ENCODE results near the gene ZSCAN5B.

ZSCAN5B gene

DNA sequence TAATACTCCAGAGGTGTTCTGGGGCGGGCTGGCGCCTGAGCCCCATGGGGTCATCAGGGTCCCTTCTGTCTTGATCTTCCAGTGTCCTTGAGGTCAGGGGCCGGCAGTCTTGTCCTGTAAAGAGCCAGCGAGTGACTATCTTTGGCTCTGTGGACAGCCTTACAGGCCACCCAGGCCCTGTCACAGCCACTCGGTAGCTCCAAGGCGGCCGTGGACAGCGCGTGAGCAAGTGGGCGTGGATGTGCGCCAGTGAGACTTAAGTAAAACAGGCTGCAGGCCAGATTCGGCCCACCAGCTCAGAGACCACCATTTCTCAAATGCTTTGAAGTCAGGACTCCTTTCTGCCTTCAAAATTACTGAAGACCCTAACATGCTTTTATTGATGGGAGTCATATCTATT, 52.8 kb downstream of the ZSCAN5B start:
- Histone ChIP-seq H3K9me3 (ENCODE audit: control insufficient read depth, insufficient read depth, low read length) (no peaks in the 10 kb centered on the region), H3K4me1 (ENCODE audit: control insufficient read depth, insufficient read depth, low read length) (peaks cover 13% of the 10 kb centered on the region), H3K9ac (ENCODE audit: low read depth, low read length) (no peak overlapping the region), H3K27ac (ENCODE audit: low read depth, low read length) (no peak overlapping the region), H3K27me3 (ENCODE audit: control insufficient read depth, insufficient read depth, low read length) (no peaks in the 10 kb centered on the region), H3K36me3 (ENCODE audit: control insufficient read depth, insufficient read depth, low read length) (peaks cover 26% of the 10 kb centered on the region), H3K4me3 (ENCODE audit: low read depth, low read length) (no peak overlapping the region)

DNA sequence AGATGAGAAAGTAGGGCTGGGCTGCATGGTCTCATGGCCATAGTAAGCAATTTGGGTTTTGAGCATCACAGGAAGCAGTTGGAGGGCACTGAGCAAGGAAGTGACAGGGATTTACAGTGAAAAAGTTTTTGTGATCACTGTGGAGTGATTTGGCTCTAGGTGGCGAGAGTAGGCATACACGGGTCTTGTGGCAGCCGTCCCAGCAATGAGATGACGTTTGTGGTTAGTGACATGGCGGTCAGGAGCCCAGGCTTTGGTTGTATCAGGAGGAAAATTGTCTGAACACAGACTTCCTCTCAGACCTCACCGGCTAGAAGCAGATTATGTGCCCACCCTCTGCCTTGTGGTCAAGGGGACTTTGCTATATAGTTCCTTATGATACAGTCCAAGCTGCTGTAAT, 53.2 kb downstream of the ZSCAN5B start:
- Histone ChIP-seq H3K9ac (ENCODE audit: low read depth, low read length) (no peak overlapping the region), H3K9me3 (ENCODE audit: control insufficient read depth, insufficient read depth, low read length) (no peaks in the 10 kb centered on the region), H3K4me3 (ENCODE audit: low read depth, low read length) (no peak overlapping the region), H3K27me3 (ENCODE audit: control insufficient read depth, insufficient read depth, low read length) (no peaks in the 10 kb centered on the region), H3K4me1 (ENCODE audit: control insufficient read depth, insufficient read depth, low read length) (peaks cover 14% of the 10 kb centered on the region), H3K27ac (ENCODE audit: low read depth, low read length) (no peak overlapping the region), H3K36me3 (ENCODE audit: control insufficient read depth, insufficient read depth, low read length) (peaks cover 23% of the 10 kb centered on the region)

DNA sequence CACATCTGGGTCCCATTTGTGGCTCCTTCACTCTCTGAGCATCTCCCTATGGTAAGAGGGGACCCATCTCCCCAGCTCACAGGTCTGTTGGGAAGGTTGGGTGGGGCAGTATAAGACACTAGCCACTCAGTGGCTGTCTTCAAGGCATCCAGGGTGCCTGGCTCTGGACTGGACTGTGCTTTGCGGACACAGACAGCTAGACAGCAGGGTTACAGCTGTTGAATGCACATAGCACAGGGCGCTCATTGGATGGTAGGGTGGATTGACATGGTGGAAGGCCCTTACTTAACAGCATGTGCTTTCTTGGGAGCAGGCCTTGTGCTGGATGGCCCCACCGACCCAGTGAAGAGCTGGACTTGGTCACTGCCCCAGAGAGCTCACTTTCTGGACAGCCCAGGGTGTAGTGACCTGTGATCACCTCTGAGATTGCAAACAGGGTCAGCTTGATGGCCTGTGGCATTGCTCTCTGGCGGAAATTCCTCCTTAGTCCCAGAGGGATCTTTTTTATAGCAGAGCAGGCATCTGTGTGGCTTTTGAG, 54.6 kb downstream of the ZSCAN5B start:
- H3K27ac ChIP-seq (ENCODE audit: low read depth, low read length) = no peak overlapping the region
- no peak overlapping the region for H3K9ac ChIP-seq (ENCODE audit: low read depth, low read length)
- no peaks in the 10 kb centered on the region for H3K27me3 ChIP-seq (ENCODE audit: control insufficient read depth, insufficient read depth, low read length)
- peaks cover 14% of the 10 kb centered on the region for H3K4me1 ChIP-seq (ENCODE audit: control insufficient read depth, insufficient read depth, low read length)
- H3K4me3 ChIP-seq (ENCODE audit: low read depth, low read length) = no peak overlapping the region
- H3K36me3 ChIP-seq (ENCODE audit: control insufficient read depth, insufficient read depth, low read length) = peaks cover 15% of the 10 kb centered on the region
- H3K9me3 ChIP-seq (ENCODE audit: control insufficient read depth, insufficient read depth, low read length) = no peaks in the 10 kb centered on the region

DNA sequence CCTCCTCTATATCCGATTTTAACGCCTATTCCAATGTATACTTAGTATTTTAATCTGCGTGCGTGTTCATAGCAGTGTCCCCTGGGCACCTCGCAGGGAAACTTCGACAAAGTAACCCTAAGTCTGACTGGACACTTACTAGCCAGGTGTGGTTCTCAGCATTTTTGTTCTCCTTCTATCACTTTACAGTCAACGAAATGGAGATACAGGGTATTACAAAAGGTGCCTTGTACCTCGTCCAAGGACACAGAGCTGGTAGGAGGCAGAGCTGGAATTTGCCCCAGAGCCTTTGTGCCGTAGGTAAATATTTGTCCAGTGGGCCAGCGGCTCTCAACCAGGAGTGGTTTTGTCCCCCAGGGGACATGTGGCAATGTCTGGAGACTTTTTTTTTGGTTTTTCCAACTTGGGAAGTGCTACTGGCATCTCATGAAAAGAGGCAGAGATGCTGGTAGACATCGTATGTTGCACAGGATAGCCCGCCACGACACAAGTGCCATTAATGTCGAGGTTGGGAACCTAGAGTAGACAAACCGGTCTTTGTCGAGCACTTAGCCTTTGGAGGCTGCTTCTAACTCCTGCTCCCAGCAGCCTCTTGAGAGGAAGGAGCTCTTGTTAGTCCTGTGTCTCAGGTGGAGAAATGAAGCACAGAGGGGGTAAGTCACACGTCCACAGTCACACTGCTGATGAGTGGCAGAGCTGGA, 55.3 kb downstream of the ZSCAN5B start:
- H3K4me1 ChIP-seq (ENCODE audit: control insufficient read depth, insufficient read depth, low read length) = peaks cover 19% of the 10 kb centered on the region
- peak overlapping the region; percentile 27; the same call in 1 of the 2 replicates for H3K9ac ChIP-seq (ENCODE audit: low read depth, low read length)
- H3K27ac ChIP-seq (ENCODE audit: low read depth, low read length) = no peak overlapping the region
- peaks cover 8% of the 10 kb centered on the region for H3K36me3 ChIP-seq (ENCODE audit: control insufficient read depth, insufficient read depth, low read length)
- H3K4me3 ChIP-seq (ENCODE audit: low read depth, low read length) = peak overlapping the region; percentile 64
- no peaks in the 10 kb centered on the region for H3K9me3 ChIP-seq (ENCODE audit: control insufficient read depth, insufficient read depth, low read length)
- no peaks in the 10 kb centered on the region for H3K27me3 ChIP-seq (ENCODE audit: control insufficient read depth, insufficient read depth, low read length)

DNA sequence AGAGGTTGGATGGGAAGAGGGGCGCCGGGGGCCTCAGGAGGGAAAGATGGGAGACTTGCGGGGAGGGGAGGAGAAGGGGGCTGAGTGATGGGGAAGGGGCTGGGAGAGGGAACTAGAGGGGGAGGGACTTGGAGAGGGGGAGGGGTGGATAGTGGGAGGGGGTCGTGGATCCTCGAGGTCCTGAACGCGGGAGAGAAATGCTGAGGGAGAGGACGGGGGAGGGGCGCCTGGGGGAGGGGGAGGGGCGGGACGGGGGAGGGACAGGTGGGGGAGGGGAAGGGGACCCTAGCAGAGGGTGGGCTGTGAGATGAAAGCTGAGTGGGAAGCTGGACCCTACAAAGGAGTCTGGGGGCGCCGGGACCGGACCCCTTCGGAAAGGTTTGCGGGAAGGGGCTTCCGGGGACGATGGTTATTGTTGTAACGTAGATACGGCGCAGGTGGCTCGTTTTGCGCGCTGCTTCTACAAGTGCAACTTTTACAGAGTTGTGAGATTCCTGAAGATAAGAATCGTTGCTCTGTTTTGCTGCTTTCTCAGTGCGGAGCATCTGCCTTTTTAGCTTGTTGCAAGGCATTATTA, 56.1 kb downstream of the ZSCAN5B start:
- Histone ChIP-seq H3K4me1 (ENCODE audit: control insufficient read depth, insufficient read depth, low read length) (peaks cover 24% of the 10 kb centered on the region), H3K36me3 (ENCODE audit: control insufficient read depth, insufficient read depth, low read length) (0 out of 2 replicates have a peak, but pooled peaks cover under 1% of the 10 kb centered on the region), H3K27me3 (ENCODE audit: control insufficient read depth, insufficient read depth, low read length) (no peaks in the 10 kb centered on the region), H3K9ac (ENCODE audit: low read depth, low read length) (peak overlapping the region; percentile 27; the same call in 1 of the 2 replicates), H3K27ac (ENCODE audit: low read depth, low read length) (no peak overlapping the region), H3K4me3 (ENCODE audit: low read depth, low read length) (peak overlapping the region; percentile 64), H3K9me3 (ENCODE audit: control insufficient read depth, insufficient read depth, low read length) (no peaks in the 10 kb centered on the region)

DNA sequence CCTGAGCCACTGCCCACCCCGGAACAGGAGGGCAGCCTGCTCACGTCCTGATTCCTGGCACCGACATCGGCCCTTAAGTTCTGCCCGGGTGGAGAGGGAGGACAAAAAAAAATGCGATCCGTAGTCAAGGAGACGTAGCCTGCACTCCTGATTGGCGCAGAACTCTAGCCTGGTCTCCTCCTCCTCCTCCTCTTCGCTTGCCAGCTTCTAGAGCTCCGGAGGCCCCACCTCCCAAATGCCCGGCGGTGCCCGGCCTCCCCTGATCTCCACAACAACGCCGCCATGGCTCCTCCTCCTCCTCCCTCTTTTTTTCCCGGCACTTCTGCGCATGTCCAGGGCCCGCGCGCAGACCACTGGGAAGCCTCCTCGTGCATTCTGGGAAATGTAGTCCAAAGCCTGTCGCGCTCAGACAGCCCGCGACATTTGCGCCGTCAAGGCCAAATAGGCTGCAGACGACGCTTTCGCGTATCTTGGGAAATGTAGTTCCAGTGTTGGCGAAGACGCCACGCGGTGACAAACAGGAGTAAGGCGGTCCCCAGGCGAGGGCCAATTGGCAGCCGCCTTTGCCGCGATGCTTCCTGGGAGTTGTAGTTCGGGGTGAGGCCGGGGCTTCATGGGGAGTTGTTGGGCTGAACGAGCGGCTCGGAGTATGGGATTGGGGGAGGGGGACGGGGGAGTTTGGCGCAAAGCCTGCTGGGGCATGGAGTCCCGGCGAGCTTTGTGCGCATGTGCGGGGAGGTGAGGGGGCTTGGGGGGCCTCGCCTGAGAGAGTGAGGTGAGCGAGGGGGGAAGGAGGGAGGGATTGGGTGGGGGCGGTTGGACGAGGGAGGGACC, 56.8 kb downstream of the ZSCAN5B start, which contains the start of gene ZNF444:
ZNF444 (plus strand) TSS at position 705 of the 834 bp plus-strand sequence. CDS start 5,625 bp downstream, outside the sequence.
- H3K4me3 ChIP-seq (ENCODE audit: low read depth, low read length) = peak within 1 kb of the TSS; percentile 64
- H3K27me3 ChIP-seq (ENCODE audit: control insufficient read depth, insufficient read depth, low read length) = no peaks in the 10 kb centered on the region
- no peaks in the 10 kb centered on the region for H3K9me3 ChIP-seq (ENCODE audit: control insufficient read depth, insufficient read depth, low read length)
- H3K27ac ChIP-seq (ENCODE audit: low read depth, low read length) = peak within 1 kb of the TSS; percentile 84
- peaks cover 29% of the 10 kb centered on the region for H3K4me1 ChIP-seq (ENCODE audit: control insufficient read depth, insufficient read depth, low read length)
- no peaks in the 10 kb centered on the region for H3K36me3 ChIP-seq (ENCODE audit: control insufficient read depth, insufficient read depth, low read length)
- H3K9ac ChIP-seq (ENCODE audit: low read depth, low read length) = peak within 1 kb of the TSS; percentile 37

DNA sequence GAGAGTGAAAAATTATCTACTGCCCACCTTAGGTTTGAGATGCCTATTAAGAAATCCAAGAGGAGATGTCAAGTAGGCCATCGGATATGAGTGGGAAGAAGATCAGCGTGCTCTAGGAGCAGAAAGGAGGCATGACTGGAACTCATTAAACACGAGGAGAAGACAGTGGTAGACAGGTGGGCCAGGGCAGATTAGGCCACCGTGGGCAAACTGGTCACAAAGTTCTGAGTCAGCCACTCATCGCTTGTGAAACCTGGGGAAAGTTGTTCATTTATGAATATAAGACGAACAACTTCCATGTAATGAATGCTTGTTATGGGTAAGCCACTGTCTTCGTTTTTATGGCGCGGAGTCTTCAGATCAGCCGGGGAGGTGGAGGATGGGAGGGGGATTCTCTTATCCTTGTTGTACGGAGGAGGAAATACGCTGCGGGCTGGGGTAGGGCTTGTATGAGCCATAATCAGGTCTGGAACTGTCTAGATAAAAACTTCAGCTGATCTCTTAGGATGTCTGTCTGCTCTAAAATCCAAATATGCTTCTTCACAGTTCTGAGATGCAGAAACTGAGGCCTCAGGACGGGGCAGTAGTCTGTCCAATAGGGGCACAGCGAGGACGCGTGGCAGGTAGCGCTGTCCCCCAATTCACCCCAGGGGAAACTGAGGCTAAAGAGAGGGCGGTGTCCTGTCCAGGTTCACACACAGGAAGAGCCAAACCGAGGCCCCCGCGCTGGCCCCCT, 57.6 kb downstream of the ZSCAN5B start:
- Histone ChIP-seq H3K9me3 (ENCODE audit: control insufficient read depth, insufficient read depth, low read length) (no peaks in the 10 kb centered on the region), H3K9ac (ENCODE audit: low read depth, low read length) (no peak overlapping the region), H3K4me3 (ENCODE audit: low read depth, low read length) (peak overlapping the region; percentile 64), H3K27ac (ENCODE audit: low read depth, low read length) (peak overlapping the region; percentile 44), H3K4me1 (ENCODE audit: control insufficient read depth, insufficient read depth, low read length) (peaks cover 35% of the 10 kb centered on the region), H3K27me3 (ENCODE audit: control insufficient read depth, insufficient read depth, low read length) (no peaks in the 10 kb centered on the region), H3K36me3 (ENCODE audit: control insufficient read depth, insufficient read depth, low read length) (no peaks in the 10 kb centered on the region)

All from HUES48 (cell line).